ENCODE results near the gene SLC35G2.
A peak's percentile ranks its signal among the peaks of the same experiment; 100 is the strongest.
"Not testable (repeated sequence)": the region's sequence is repeated elsewhere in the genome, so short reads cannot be mapped to it uniquely, and the experiment has no call there.

The SLC35G2 gene

GRCh38 chr3:136818769-136819391 is at the start of gene SLC35G2:
Gene SLC35G2 (plus strand): TSS chr3:136819126. CDS start chr3:136854461, 35,335 bp downstream.
- DNase-seq, result peak; percentile 42

DNA sequence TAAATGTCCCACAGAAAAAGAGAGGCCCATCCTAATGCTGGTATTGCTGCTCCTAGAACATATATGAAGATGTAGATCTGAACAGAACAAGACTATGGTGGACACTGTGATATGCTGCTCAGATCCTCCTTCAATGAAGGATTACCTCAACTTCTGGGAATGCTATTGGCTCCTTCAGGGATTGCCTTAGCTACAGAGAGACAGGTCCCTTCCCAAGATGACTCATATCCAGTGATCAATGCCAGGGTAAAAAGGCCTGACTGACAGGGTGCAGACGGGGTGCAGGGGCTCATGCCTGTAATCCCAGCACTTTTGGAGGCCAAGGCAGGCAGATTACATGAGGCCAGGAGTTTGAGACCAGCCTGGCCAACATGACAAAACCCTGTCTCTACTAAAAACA is 46.2 kb upstream of the SLC35G2 start:
- DNase-seq, result no peak

GRCh38 chr3:136778865-136779264 is 40.1 kb upstream of the SLC35G2 start:
- DNase-seq, result no peak

GRCh38 chr3:136780741-136781140 is 38.2 kb upstream of the SLC35G2 start:
- DNase-seq, result no peak

GRCh38 chr3:136783708-136784191 is 35.2 kb upstream of the SLC35G2 start:
- DNase-seq, result no peak

GRCh38 chr3:136787349-136787748 is 31.6 kb upstream of the SLC35G2 start:
- DNase-seq, result peak; percentile 15

DNA sequence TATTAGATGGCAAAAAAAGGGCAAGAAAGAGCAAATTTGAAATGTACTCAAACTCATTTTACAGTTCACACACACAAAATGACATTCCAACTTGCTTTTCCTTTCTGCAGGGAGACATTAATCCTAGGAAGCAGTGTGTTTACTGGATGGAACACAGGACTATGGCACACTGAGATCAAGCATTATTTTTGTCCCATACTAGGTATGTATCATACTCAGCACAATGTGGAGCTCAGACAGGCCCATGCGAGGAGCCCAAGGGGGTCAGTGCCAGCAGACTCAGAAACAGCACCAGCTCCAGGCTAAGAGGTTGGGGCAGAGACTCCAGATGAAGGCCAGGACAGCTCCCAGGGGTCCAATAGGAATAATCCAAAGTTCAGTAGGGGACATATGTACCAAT is 30.8 kb upstream of the SLC35G2 start:
- no peak for DNase-seq

GRCh38 chr3:136789976-136790375 is 28.9 kb upstream of the SLC35G2 start:
- no peak for DNase-seq

DNA sequence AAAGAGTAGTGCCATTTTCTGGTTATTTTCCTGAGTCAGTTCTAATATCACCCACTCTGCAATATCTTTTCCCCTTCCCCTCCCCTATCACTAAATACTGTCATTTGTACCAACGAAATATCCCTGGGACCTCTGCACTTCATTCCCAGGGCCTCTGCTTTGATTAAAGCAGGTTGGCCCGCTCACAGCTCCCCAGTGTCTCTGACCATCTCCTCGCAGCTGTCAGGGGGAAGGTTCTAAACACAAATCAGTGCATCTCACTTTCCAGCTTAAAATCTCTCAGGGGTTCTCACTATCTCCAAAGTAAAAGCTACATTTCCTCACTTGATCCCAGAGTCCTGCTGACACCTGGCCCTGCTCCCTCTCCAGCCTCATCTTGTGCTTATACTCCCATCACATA is 28.1 kb upstream of the SLC35G2 start:
- no peak for DNase-seq

DNA sequence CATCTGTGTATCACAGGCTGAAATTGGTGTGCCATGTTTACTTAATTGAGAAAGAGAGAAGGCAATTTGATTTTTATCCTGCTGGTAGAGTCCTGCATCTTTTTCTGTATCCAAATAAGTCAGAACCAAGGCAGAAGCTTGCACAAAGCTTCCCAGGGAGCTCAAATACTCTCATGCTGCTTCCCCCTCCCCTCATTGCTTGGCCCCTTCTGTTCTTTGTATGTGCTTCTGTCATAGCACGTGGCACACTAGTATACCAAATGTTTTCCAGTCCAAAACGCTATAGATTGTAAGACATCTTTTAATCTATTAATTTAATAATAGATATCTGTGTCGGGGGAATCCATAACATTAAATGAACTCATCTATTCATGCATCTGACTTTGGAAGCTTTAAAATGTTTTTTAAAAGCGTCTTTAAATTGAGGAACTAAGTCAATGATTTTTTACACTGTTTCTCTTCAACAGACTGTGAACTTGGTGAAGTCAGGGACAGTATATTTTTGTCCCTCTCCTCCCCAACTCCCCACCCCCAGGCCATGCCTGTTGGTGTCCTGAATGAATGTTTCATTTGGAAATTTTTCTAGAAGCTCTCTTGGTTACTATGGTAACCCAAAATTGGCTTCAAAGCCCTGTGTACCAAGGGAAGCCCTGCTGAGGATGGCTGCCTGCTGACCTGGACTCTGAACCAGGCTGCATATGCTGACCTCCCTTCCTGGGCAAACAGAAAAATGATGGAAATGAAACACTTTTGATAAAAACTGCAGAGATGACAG is 26.2 kb upstream of the SLC35G2 start:
- no peak for DNase-seq

DNA sequence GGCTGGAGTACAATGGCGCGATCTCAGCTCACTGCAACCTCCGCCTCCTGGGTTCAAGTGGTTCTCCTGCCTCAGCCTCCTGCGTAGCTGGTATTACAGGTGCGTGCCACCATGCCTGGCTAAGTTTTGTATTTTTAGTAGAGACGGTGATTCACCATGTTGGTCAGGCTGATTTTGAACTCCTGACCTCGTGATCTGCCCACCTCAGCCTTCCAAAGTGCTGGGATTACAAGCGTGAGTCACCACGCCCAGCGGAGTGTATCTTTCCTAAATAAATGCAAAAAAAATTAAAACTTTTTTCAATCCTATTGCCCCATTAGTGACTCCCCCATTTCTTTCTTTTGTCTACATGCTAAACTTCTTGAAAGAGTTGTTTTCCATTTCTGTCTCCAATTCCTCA is 17.8 kb upstream of the SLC35G2 start:
- DNase-seq, result not testable (repeated sequence)

- DNase-seq, result no peak
These were observed 16.4 kb upstream of the SLC35G2 start for GRCh38 chr3:136802481-136802996.

DNA sequence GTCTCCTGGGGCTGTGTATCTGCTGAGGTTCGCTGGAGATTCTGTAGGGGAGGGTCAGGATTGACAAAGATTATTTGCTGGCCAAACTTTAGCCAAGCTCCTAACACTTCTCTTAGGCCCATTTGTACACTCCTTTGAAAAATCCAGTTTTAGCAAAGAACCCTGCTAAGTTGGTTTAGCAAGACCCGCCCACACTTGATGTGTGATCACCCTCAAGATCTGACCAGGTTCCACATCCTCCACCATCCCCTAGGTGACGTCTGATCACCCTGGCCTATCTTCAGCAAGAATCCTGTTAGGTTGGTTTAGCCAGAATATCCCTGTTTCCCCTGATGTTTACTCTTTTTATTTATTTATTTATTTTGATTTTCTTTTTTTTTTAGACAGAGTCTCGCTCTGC is 14.8 kb upstream of the SLC35G2 start:
- no peak for DNase-seq

- DNase-seq, result no peak
These were observed 14.1 kb upstream of the SLC35G2 start for GRCh38 chr3:136804813-136805212.

DNA sequence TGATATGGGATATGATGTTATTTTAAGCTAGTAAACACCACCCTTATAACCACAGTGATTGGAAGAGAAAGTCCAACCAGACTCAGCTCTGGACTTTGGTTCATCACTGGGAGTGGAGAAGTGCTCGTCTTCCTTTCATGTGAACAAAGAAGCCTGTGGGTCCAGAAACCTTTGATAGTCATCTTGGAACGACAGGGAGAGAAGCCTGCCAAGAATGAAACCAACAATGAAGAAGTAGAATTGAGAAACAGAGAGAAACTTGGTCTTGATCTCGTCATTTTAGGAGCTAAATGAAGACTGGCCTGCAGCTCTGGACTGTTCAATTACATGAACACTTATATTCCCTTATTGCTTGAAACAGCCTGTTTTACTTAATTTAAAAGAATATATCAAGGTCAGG is 13.1 kb upstream of the SLC35G2 start:
- DNase-seq, result no peak

DNA sequence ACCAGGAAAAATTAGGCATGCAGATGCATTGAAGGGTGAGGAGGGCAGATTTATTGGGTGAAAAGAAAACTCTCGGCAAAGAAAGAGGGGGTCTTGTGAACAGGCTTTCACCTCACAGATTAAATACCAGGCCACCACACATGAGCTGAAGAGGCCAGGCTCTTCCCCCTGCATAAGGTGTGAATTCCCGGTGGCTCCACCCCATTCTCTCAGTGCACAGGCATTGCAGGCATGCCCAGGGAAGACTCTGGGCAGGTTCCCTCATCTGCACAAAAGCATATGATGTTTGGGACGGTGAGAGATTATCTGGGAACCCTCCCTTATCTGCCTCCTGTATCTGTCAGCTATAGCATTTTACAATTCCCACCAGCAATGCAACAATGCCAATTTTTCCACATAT is 7.2 kb upstream of the SLC35G2 start:
- no peak for DNase-seq

GRCh38 chr3:136817448-136817847 is 1.5 kb upstream of the SLC35G2 start:
- no peak for DNase-seq

GRCh38 chr3:136818191-136818768 is 646 bp upstream of the SLC35G2 start:
- peak; percentile 33 for DNase-seq

DNA sequence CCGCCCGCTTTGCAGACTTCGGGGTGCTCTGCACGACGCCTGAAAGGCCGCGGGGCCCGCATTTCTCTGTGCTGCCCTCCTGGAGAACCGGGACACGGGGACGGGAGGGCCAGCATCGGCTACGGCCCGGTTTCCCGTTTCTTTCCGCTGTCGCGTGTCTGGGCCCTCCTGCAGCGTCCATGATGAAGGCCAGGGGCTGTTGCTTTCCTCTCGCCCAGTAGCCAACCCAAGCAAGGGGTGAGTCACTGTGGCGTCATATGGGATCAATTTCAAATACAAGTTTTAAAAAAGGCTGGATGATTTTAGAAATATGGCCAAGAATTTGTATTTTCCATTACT is 435 bp downstream of the SLC35G2 start:
- peak; percentile 33 for DNase-seq

- peak; percentile 35 for DNase-seq
These were observed 1.1 kb downstream of the SLC35G2 start for GRCh38 chr3:136819731-136820679.

DNA sequence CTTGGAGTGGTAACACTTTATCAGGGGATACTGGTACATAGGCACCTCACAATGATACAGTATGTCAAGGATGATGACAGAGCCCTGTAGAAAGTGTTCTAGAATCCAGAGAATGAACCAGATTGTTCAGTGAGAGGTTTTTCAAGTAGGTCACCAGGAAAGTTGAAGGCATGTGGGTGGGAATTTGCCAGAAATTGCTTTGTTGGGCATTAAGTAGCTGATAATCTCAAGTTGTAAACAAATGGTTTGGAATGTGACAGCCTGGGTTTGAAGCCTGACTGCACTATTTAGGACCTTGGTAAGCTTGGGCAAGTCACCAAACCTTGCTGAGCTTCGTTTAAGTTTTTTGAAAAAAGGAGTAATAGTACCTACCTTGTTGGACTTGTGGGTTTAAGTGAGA is 12.5 kb downstream of the SLC35G2 start:
- DNase-seq, result no peak

DNA sequence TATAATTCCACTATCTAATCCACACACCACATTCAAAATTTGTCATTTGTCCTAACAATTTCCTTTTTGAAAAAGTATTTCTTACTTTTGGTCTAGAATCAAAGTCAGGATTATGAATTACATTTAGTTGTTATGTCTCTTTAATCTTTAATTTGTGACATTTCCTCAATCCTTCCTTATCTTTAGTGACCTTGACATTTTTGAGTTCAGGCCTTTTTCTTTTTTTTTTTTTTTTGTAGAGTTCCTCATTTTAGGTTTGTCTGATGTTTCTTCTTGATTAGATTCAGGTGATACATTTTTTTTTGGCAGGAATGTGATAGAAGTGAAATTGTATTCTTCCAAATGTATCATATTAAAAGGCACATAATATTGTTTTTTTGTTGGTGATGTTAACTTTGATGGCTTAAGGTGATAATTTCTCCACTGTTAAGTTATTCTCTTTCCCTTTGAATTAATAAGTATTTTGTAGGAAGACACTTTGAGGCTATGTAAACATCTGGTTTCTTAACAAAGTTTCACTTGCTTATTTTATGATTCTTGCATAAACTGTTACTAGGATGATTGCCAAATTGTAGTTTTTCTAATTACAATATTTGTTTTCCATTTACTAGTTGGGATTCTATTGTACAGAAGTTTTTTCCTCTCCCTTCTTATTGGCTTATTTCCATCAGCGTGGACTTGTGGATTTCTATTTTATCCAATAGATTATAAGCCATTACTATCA is 16.3 kb downstream of the SLC35G2 start:
- no peak for DNase-seq
